ENCODE results near the gene TMC1. TPM values are rescaled to one million over a fixed set of nuclear protein-coding genes. Genes with fewer than 3 reads are reported as not detected.

The TMC1 gene
- total RNA-seq, 4 donors from 2014 or later = 0.30 to 2.3 (median 0.44) TPM; not detected in 1

- Histone ChIP-seq H3K36me3 (no peaks in the 10 kb centered on the region), H3K9me3 (peaks cover 0 to 5% (median 0%) of the 10 kb centered on the region in 4 donors), H3K27me3 (no peaks in the 10 kb centered on the region), H3K27ac (peak overlapping the region in 2 of 4 donors; percentile 60 to 61), H3K4me1 (peaks cover 0 to 13% (median 0%) of the 10 kb centered on the region in 4 donors), H3K4me3 (no peak overlapping the region)
- TF ChIP-seq POLR2A (IDR thresholded peaks at IDR 0.05) = no peak
- TF ChIP-seq EP300 (IDR thresholded peaks at IDR 0.05) = peak in 1 of 2 donors; percentile 23
- no peak for DNase-seq (ENCODE audit: low spot score in 2 of 2)
- WGBS, 2 donors = 28 to 48% methylated on average over 1 of the region's 1 CpG
These were observed 154.2 kb downstream of the TMC1 start for GRCh38 chr9:72675586-72675985.

GRCh38 chr9:72680593-72681282 is 159.3 kb downstream of the TMC1 start:
- 18 to 35% methylated on average over 2 of the region's 2 CpGs for WGBS, 2 donors
- Histone ChIP-seq H3K9me3 (no peaks in the 10 kb centered on the region), H3K27ac (peak overlapping the region in 1 of 4 donors; percentile 25), H3K27me3 (no peaks in the 10 kb centered on the region), H3K36me3 (no peaks in the 10 kb centered on the region), H3K4me3 (no peak overlapping the region), H3K4me1 (peaks cover 0 to 18% (median 0%) of the 10 kb centered on the region in 4 donors)
- TF ChIP-seq POLR2A (IDR thresholded peaks at IDR 0.05) (no peak), CTCF (IDR thresholded peaks at IDR 0.05) (no peak), EP300 (IDR thresholded peaks at IDR 0.05) (no peak)
- DNase-seq (ENCODE audit: low spot score in 2 of 2) = no peak

GRCh38 chr9:72681283-72681630 is 159.8 kb downstream of the TMC1 start:
- DNase-seq (ENCODE audit: low spot score in 2 of 2) = no peak
- peaks cover 0 to 13% (median 0%) of the 10 kb centered on the region in 4 donors for H3K4me1 ChIP-seq
- no peaks in the 10 kb centered on the region for H3K9me3 ChIP-seq
- H3K4me3 ChIP-seq = no peak overlapping the region
- TF ChIP-seq CTCF (IDR thresholded peaks at IDR 0.05) (no peak), POLR2A (IDR thresholded peaks at IDR 0.05) (no peak), EP300 (IDR thresholded peaks at IDR 0.05) (no peak)
- H3K27me3 ChIP-seq = no peaks in the 10 kb centered on the region
- 33 to 50% methylated on average over 1 of the region's 1 CpG for WGBS, 2 donors
- no peaks in the 10 kb centered on the region for H3K36me3 ChIP-seq
- no peak overlapping the region for H3K27ac ChIP-seq

GRCh38 chr9:72684615-72685014 is 163.2 kb downstream of the TMC1 start:
- H3K4me3 ChIP-seq = no peak overlapping the region
- H3K4me1 ChIP-seq = peaks cover 0 to 24% (median 0%) of the 10 kb centered on the region in 4 donors
- H3K27me3 ChIP-seq = no peaks in the 10 kb centered on the region
- H3K36me3 ChIP-seq = no peaks in the 10 kb centered on the region
- no peaks in the 10 kb centered on the region for H3K9me3 ChIP-seq
- no peak overlapping the region for H3K27ac ChIP-seq
- no peak for DNase-seq (ENCODE audit: low spot score in 2 of 2)
- TF ChIP-seq POLR2A (IDR thresholded peaks at IDR 0.05) (no peak), CTCF (IDR thresholded peaks at IDR 0.05) (no peak), EP300 (IDR thresholded peaks at IDR 0.05) (no peak)
- WGBS, 2 donors = 90 to 93% methylated on average over 2 of the region's 2 CpGs

GRCh38 chr9:72685911-72686310 is 164.5 kb downstream of the TMC1 start:
- TF ChIP-seq CTCF (IDR thresholded peaks at IDR 0.05) (no peak), EP300 (IDR thresholded peaks at IDR 0.05) (no peak), POLR2A (IDR thresholded peaks at IDR 0.05) (no peak)
- H3K27ac ChIP-seq = no peak overlapping the region
- no peaks in the 10 kb centered on the region for H3K27me3 ChIP-seq
- peaks cover 0 to 19% (median 0%) of the 10 kb centered on the region in 4 donors for H3K4me1 ChIP-seq
- no peak for DNase-seq (ENCODE audit: low spot score in 2 of 2)
- WGBS, 2 donors = 79 to 82% methylated on average over 2 of the region's 2 CpGs
- no peak overlapping the region for H3K4me3 ChIP-seq
- no peaks in the 10 kb centered on the region for H3K36me3 ChIP-seq
- peaks cover 0 to 6% (median 0%) of the 10 kb centered on the region in 4 donors for H3K9me3 ChIP-seq

Measured in tibial nerve (tissue), 4 donors.